SU-DHL-6 (cell line): ENCODE measurements around the gene CYB5A.

ENCODE experiments used
- H2AFZ ChIP-seq: fragments of 200-600 bp; sonication (generic); 2 replicates; pipeline ENCODE4 v1.6.1; 2014; ENCODE audit warnings: low read depth, mild to moderate bottlenecking, moderate library complexity, mixed read lengths, antibody characterized with exemption, low read length; ENCODE audit not compliant: severe bottlenecking
- H3F3A ChIP-seq: fragments of 200-600 bp; shearing (Covaris generic); 2 replicates; pipeline ENCODE4 v1.6.0; 2016; ENCODE audit warnings: antibody characterized with exemption, mild to moderate bottlenecking; ENCODE audit not compliant: insufficient read depth
- H3K27ac ChIP-seq: fragments of 200-600 bp; sonication (generic); 2 replicates; pipeline ENCODE4 v1.5.1; 2016; ENCODE audit warnings: low read depth, mild to moderate bottlenecking, low read length, moderate library complexity, mixed read lengths
- H3K27me3 ChIP-seq: fragments of 200-600 bp; sonication (generic), shearing (Covaris generic); 2 replicates; pipeline ENCODE4 v1.6.0; 2014; ENCODE audit warnings: mild to moderate bottlenecking, low read length
- H3K36me3 ChIP-seq: fragments of 200-600 bp; sonication (generic); 2 replicates; pipeline ENCODE4 v1.6.1; 2014; ENCODE audit warnings: mild to moderate bottlenecking, low read length, mixed read lengths
- H3K4me2 ChIP-seq: fragments of 300-600, 200-600 bp; shearing (Covaris generic), sonication (generic); 2 replicates; pipeline ENCODE4 v1.6.0; 2014; ENCODE audit warnings: low read length, low read depth, mild to moderate bottlenecking; ENCODE audit not compliant: poor library complexity, severe bottlenecking
- H3K4me3 ChIP-seq: fragments of 200-600 bp; sonication (generic); 2 replicates; pipeline ENCODE4 v1.5.1; 2014; ENCODE audit warnings: antibody characterized with exemption, low read length, mild to moderate bottlenecking, mixed read lengths; ENCODE audit not compliant: insufficient read depth, poor library complexity, severe bottlenecking
- H3K79me2 ChIP-seq: fragments of 200-600 bp; sonication (generic); 2 replicates; pipeline ENCODE4 v1.6.1; 2014; ENCODE audit warnings: mild to moderate bottlenecking, low read length, moderate library complexity; ENCODE audit not compliant: insufficient read depth
- H3K9ac ChIP-seq: fragments of 200-600 bp; sonication (generic); 2 replicates; pipeline ENCODE4 v1.7.0; 2014; ENCODE audit warnings: mild to moderate bottlenecking, low read length
- H3K9me2 ChIP-seq: fragments of 200-600 bp; sonication (generic); replicated peaks from 2 replicates; pipeline ENCODE4 v1.6.1; 2014; ENCODE audit warnings: low read length; ENCODE audit not compliant: insufficient read depth
- H3K9me3 ChIP-seq: fragments of 200-600 bp; sonication (generic); 2 replicates; pipeline ENCODE4 v1.6.1; 2014; ENCODE audit warnings: low read length, mixed read lengths; ENCODE audit not compliant: insufficient read depth
- H4K20me1 ChIP-seq: fragments of 200-600 bp; sonication (generic); 2 replicates; pipeline ENCODE4 v1.6.1; 2014; ENCODE audit warnings: low read depth, mild to moderate bottlenecking, antibody characterized with exemption, low read length, moderate library complexity, mixed read lengths
- EZH2phosphoT487 ChIP-seq: fragments of 200-600 bp; sonication (generic), shearing (Covaris generic); conservative IDR thresholded peaks from 2 replicates; pipeline ENCODE4 v1.6.1; 2018; ENCODE audit warnings: mild to moderate bottlenecking, antibody characterized with exemption, low read length, moderate library complexity, mixed read lengths
- TF ChIP-seq, protein P1 (sequence below): fragments of 200-600 bp; sonication (generic); IDR thresholded peaks from one replicate; pipeline ENCODE4 v1.5.1; 2017; ENCODE audit warnings: antibody characterized with exemption, mild to moderate bottlenecking, low read length, moderate library complexity; ENCODE audit not compliant: insufficient read depth, poor library complexity, severe bottlenecking

CYB5A gene, protein sequence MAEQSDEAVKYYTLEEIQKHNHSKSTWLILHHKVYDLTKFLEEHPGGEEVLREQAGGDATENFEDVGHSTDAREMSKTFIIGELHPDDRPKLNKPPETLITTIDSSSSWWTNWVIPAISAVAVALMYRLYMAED

DNA sequence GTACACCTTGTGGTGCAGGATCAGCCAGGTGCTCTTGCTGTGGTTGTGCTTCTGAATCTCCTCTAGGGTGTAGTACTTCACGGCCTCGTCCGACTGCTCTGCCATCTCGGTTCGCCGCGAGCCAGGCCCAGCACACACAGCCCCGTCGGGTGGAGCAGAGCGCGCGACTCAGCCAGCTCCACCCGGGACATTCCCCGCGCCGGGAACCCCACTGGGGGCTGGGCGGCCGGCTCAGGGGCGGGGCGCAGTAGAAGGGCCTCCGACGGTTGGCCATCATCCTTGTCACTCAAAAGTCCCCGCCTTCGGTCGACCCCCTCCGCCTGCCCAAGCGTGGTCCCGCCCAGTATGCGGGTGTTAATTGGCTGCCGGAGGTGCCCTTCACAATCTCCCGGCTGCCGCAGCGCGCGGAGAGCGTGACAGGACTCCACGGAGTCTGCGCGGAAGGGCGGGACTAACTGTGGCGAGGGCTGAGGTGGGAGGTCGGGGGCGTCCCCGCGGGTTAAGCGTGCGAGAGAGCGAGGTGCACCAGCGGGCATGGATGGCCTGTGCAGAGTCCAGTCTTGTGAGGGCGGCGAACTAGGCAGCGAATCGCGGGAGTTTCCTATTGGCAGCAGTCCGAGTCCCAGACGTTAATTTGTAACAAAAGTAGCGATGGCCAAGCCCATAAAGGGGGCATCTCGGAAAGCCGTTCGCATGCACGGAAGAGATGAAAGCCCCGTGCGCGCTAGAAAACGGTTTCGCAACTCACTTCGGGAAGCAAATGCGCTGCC, at the start of gene CYB5A:
CYB5A (minus strand) TSS at position 193 of the 770 bp plus-strand sequence; CDS start at position 105, 88 bp downstream.
- no peak within 1 kb of the TSS for H3K27ac ChIP-seq

DNA sequence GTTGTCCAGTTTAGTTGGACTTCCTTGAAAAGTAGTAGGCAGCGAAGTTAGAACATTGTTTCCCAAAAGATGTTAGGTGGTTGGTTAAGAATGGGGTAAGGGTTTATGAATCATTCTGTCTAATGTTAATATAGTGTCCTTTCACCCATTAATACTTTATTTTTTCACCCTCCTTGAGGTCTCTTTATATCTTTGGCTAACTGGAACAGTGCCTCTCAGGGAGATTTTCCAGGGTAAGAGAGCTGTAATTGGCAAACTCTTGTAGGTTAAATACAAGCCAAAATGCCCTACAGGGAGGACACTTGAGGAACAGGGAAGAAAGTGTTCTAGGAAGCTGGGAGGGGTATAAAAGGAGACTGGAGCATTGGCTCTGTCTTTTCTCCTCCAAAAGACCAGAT, 46.1 kb upstream of the CYB5A start:
- Histone ChIP-seq H4K20me1 (no peaks in the 10 kb centered on the region), H2AFZ (no peak overlapping the region), H3K4me3 (no peak overlapping the region), H3K9me3 (no peaks in the 10 kb centered on the region), H3K27me3 (no peaks in the 10 kb centered on the region), H3K9ac (no peak overlapping the region), H3F3A (no peaks in the 10 kb centered on the region), H3K79me2 (no peaks in the 10 kb centered on the region), H3K9me2 (no peaks in the 10 kb centered on the region), H3K4me2 (no peak overlapping the region), H3K27ac (no peak overlapping the region), H3K36me3 (no peaks in the 10 kb centered on the region)
- no peak for TF ChIP-seq EZH2phosphoT487
- TF ChIP-seq, protein P1, sequence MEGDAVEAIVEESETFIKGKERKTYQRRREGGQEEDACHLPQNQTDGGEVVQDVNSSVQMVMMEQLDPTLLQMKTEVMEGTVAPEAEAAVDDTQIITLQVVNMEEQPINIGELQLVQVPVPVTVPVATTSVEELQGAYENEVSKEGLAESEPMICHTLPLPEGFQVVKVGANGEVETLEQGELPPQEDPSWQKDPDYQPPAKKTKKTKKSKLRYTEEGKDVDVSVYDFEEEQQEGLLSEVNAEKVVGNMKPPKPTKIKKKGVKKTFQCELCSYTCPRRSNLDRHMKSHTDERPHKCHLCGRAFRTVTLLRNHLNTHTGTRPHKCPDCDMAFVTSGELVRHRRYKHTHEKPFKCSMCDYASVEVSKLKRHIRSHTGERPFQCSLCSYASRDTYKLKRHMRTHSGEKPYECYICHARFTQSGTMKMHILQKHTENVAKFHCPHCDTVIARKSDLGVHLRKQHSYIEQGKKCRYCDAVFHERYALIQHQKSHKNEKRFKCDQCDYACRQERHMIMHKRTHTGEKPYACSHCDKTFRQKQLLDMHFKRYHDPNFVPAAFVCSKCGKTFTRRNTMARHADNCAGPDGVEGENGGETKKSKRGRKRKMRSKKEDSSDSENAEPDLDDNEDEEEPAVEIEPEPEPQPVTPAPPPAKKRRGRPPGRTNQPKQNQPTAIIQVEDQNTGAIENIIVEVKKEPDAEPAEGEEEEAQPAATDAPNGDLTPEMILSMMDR = no peak

More for the DNA sequence above, at the start of gene CYB5A:
- Histone ChIP-seq H4K20me1 (no peaks in the 10 kb centered on the region), H3F3A (no peaks in the 10 kb centered on the region), H3K27me3 (no peaks in the 10 kb centered on the region), H2AFZ (peak within 1 kb of the TSS; percentile 86), H3K9me2 (no peaks in the 10 kb centered on the region), H3K79me2 (0 out of 2 replicates have a peak, but pooled peaks cover 8% of the 10 kb centered on the region), H3K4me2 (peak within 1 kb of the TSS; percentile 66), H3K4me3 (peak within 1 kb of the TSS; percentile 93), H3K9ac (peak within 1 kb of the TSS; percentile 66), H3K36me3 (no peaks in the 10 kb centered on the region), H3K9me3 (peaks cover 7% of the 10 kb centered on the region; the same call in 1 of the 2 replicates)
- TF ChIP-seq EZH2phosphoT487 = no peak
- TF ChIP-seq, protein P1 = no peak

DNA sequence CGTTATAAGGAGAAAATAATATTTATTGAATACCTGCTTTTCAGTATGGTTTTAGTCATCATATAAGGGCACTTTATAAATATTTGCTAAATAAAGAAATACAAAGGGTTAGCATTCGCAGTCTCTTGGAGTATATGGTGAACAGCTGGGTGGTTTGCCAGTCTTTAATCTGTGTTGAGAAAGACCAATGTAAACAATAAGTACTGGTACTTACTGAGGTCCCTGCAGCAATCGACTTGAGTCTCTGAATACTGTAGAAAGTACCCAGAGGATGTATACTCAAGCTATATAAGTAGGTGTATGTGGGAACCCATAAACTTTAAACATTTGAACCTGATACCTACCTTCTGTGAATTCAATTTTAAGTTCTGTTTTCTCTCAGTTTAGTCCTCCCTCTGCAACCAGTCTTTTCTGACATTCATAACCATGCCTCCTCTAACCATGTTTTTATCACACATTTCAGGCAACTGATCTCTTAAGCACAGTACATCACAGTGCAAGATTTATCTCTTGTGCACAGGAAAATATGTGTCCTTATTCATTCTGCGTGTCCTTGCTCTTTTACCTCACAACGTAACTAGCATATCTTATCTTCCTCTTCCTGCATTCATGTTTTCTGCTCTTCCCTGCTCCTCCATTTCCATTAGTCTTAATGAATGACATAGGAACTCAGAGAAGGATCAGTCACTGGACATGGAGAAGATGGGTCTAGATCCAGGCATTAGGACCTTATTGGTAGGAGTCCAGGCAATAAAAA, 45.6 kb upstream of the CYB5A start:
- Histone ChIP-seq H2AFZ (no peak overlapping the region), H4K20me1 (no peaks in the 10 kb centered on the region), H3K9ac (no peak overlapping the region), H3K4me2 (no peak overlapping the region), H3K36me3 (no peaks in the 10 kb centered on the region), H3K9me3 (no peaks in the 10 kb centered on the region), H3K27ac (no peak overlapping the region), H3F3A (no peaks in the 10 kb centered on the region), H3K27me3 (no peaks in the 10 kb centered on the region), H3K4me3 (no peak overlapping the region), H3K79me2 (no peaks in the 10 kb centered on the region), H3K9me2 (no peaks in the 10 kb centered on the region)
- TF ChIP-seq, protein P1 = no peak
- TF ChIP-seq EZH2phosphoT487 = no peak
